GM18498 (cell line): Measurements from ENCODE around the gene TUBGCP4.
A peak's percentile ranks its signal among the peaks of the same experiment; 100 is the strongest.

Experiments used
- ATAC-seq: cut with Tn5 transposase; IDR thresholded peaks from one replicate; pipeline ENCODE4 v1.9.1; 2021; ENCODE audit warnings: mild to moderate bottlenecking, moderate library complexity; ENCODE audit not compliant: unreplicated experiment

Gene TUBGCP4

GRCh38 chr15:43403616-43404015 lies 32.7 kb downstream of the TUBGCP4 start:
- ATAC-seq: no peak

- no peak for ATAC-seq
Observed at GRCh38 chr15:43404130-43404529, 33.2 kb downstream of the TUBGCP4 start.

- ATAC-seq: no peak
Observed at GRCh38 chr15:43406189-43406588, 35.3 kb downstream of the TUBGCP4 start.

- no peak for ATAC-seq
Observed at GRCh38 chr15:43406808-43407207, 35.9 kb downstream of the TUBGCP4 start.

- no peak for ATAC-seq
Observed at GRCh38 chr15:43408789-43409188, 37.9 kb downstream of the TUBGCP4 start.

- ATAC-seq: no peak
Observed at GRCh38 chr15:43410572-43411214, 39.8 kb downstream of the TUBGCP4 start.

- ATAC-seq: no peak
Observed at GRCh38 chr15:43412096-43412495, 41.2 kb downstream of the TUBGCP4 start.

- ATAC-seq: no peak
Observed at GRCh38 chr15:43414196-43414595, 43.3 kb downstream of the TUBGCP4 start.

GRCh38 chr15:43420435-43420834 lies 49.5 kb downstream of the TUBGCP4 start:
- no peak for ATAC-seq

- ATAC-seq: no peak
Observed at GRCh38 chr15:43420876-43421275, 50.0 kb downstream of the TUBGCP4 start.

GRCh38 chr15:43423793-43424192 lies 52.9 kb downstream of the TUBGCP4 start:
- no peak for ATAC-seq

- ATAC-seq: no peak
Observed at GRCh38 chr15:43429687-43430086, 58.8 kb downstream of the TUBGCP4 start.

- no peak for ATAC-seq
Observed at GRCh38 chr15:43433165-43433564, 62.3 kb downstream of the TUBGCP4 start.

GRCh38 chr15:43433661-43434303 lies 62.9 kb downstream of the TUBGCP4 start:
- ATAC-seq: no peak

GRCh38 chr15:43434446-43434845 lies 63.5 kb downstream of the TUBGCP4 start:
- ATAC-seq: no peak

GRCh38 chr15:43436395-43436794 lies 65.5 kb downstream of the TUBGCP4 start:
- ATAC-seq: no peak

- no peak for ATAC-seq
Observed at GRCh38 chr15:43439268-43439667, 68.4 kb downstream of the TUBGCP4 start.

GRCh38 chr15:43440721-43441281 lies 69.9 kb downstream of the TUBGCP4 start:
- peak; percentile 75 for ATAC-seq

GRCh38 chr15:43441316-43441715 lies 70.4 kb downstream of the TUBGCP4 start:
- no peak for ATAC-seq

- no peak for ATAC-seq
Observed at GRCh38 chr15:43446344-43446743, 75.4 kb downstream of the TUBGCP4 start.

GRCh38 chr15:43449981-43450380 lies 79.1 kb downstream of the TUBGCP4 start:
- no peak for ATAC-seq
